Fibroblast of peridontal ligament (primary cell): Measurements from ENCODE around the gene SEZ6L2.
"Not testable (repeated sequence)": the region's sequence is repeated elsewhere in the genome, so short reads cannot be mapped to it uniquely, and the experiment has no call there.

Experiments used
- DNase-seq: peaks from one replicate; pipeline ENCODE4 v3.0.0-alpha.2; 2010; ENCODE audit errors: extremely low read depth

The SEZ6L2 gene

GRCh38 chr16:29857133-29857760, 42.1 kb downstream of the SEZ6L2 start:
- DNase-seq, result peak; percentile 94

- DNase-seq, result no peak
These were observed 44.7 kb downstream of the SEZ6L2 start for GRCh38 chr16:29854520-29855100.

- peak; percentile 54 for DNase-seq
These were observed 46.7 kb downstream of the SEZ6L2 start for GRCh38 chr16:29852654-29853053.

- DNase-seq, result no peak
These were observed 48.4 kb downstream of the SEZ6L2 start for GRCh38 chr16:29850998-29851397.

- DNase-seq, result no peak
These were observed 49.8 kb downstream of the SEZ6L2 start for GRCh38 chr16:29849505-29849904.

GRCh38 chr16:29848420-29849297, 50.7 kb downstream of the SEZ6L2 start:
- peak; percentile 62 for DNase-seq

- DNase-seq, result no peak
These were observed 53.7 kb downstream of the SEZ6L2 start for GRCh38 chr16:29845656-29846055.

GRCh38 chr16:29844575-29845331, 54.6 kb downstream of the SEZ6L2 start:
- DNase-seq, result peak; percentile 45

GRCh38 chr16:29843931-29844330, 55.4 kb downstream of the SEZ6L2 start:
- DNase-seq, result no peak

GRCh38 chr16:29842732-29843346, 56.5 kb downstream of the SEZ6L2 start:
- no peak for DNase-seq

- DNase-seq, result no peak
These were observed 57.7 kb downstream of the SEZ6L2 start for GRCh38 chr16:29841631-29842030.

- DNase-seq, result no peak
These were observed 59.1 kb downstream of the SEZ6L2 start for GRCh38 chr16:29840240-29840639.

GRCh38 chr16:29839822-29840221, 59.5 kb downstream of the SEZ6L2 start:
- DNase-seq, result no peak

- no peak for DNase-seq
These were observed 61.5 kb downstream of the SEZ6L2 start for GRCh38 chr16:29837841-29838240.

GRCh38 chr16:29836623-29837022, 62.7 kb downstream of the SEZ6L2 start:
- DNase-seq, result no peak

GRCh38 chr16:29835926-29836325, 63.4 kb downstream of the SEZ6L2 start:
- no peak for DNase-seq

GRCh38 chr16:29834079-29834478, 65.3 kb downstream of the SEZ6L2 start:
- DNase-seq, result no peak

- DNase-seq, result not testable (repeated sequence)
These were observed 66.1 kb downstream of the SEZ6L2 start for GRCh38 chr16:29833219-29833618.

- no peak for DNase-seq
These were observed 67.9 kb downstream of the SEZ6L2 start for GRCh38 chr16:29831490-29831889.

GRCh38 chr16:29830774-29831173, 68.6 kb downstream of the SEZ6L2 start:
- no peak for DNase-seq

GRCh38 chr16:29826342-29826695, 73.0 kb downstream of the SEZ6L2 start:
- no peak for DNase-seq
